Stimulated activated memory B cell treated with anti-CD40 and anti-IgM and Interleukin-4, amounts not matched to agents 10 μg/mL and 1 μg/mL and 100 μg/mL, for 72 hours (primary cell): ENCODE measurements around the gene SLC25A44.
"Not testable (repeated sequence)": the region's sequence is repeated elsewhere in the genome, so short reads cannot be mapped to it uniquely, and the experiment has no call there.

ENCODE experiments used
- ATAC-seq: fragments of 150-1000 bp; cut with Tn5 transposase; 2 replicates; pipeline ENCODE4 v1.10.0; 2021
- H3K27ac Mint-ChIP-seq: one replicate; pipeline ENCODE4 v1.8.0; 2022; ENCODE audit warnings: mild to moderate bottlenecking, mixed read lengths
- H3K27me3 Mint-ChIP-seq: one replicate; pipeline ENCODE4 v1.8.0; 2022; ENCODE audit warnings: mixed read lengths
- H3K36me3 Mint-ChIP-seq: one replicate; pipeline ENCODE4 v1.8.0; 2022; ENCODE audit warnings: mixed read lengths
- H3K4me1 Mint-ChIP-seq: one replicate; pipeline ENCODE4 v1.8.0; 2022; ENCODE audit warnings: mixed read lengths
- H3K4me3 Mint-ChIP-seq: one replicate; pipeline ENCODE4 v1.8.0; 2022; ENCODE audit warnings: mild to moderate bottlenecking, moderate library complexity, mixed read lengths
- H3K9me3 Mint-ChIP-seq: one replicate; pipeline ENCODE4 v1.8.0; 2022; ENCODE audit warnings: mixed read lengths

SLC25A44 gene

DNA sequence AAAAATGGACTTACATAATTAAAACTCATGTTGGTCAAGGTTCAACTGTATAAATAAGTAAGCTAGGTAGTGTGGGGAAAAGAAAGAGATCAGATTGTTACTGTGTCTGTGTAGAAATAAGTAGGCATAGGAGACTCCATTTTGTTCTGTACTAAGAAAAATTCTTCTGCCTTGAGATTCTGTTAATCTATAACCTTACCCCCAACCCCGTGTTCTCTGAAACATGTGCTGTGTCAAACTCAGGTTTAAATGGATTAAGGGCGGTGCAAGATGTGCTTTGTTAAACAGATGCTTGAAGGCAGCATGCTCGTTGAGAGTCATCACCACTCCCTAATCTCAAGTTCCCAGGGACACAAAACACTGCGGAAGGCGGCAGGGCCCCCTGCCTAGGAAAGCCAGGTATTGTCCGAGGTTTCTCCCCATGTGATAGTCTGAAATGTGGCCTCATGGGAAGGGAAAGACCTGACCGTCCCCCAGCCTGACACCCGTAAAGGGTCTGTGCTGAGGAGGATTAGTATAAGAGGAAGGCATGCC, 12.4 kb upstream of the SLC25A44 start:
- not testable (repeated sequence) for H3K4me1 Mint-ChIP-seq, H3K27ac Mint-ChIP-seq, ATAC-seq, H3K9me3 Mint-ChIP-seq, H3K4me3 Mint-ChIP-seq
- peaks cover 17% of the 10 kb centered on the region for H3K27me3 Mint-ChIP-seq
- peaks cover 14% of the 10 kb centered on the region for H3K36me3 Mint-ChIP-seq

DNA sequence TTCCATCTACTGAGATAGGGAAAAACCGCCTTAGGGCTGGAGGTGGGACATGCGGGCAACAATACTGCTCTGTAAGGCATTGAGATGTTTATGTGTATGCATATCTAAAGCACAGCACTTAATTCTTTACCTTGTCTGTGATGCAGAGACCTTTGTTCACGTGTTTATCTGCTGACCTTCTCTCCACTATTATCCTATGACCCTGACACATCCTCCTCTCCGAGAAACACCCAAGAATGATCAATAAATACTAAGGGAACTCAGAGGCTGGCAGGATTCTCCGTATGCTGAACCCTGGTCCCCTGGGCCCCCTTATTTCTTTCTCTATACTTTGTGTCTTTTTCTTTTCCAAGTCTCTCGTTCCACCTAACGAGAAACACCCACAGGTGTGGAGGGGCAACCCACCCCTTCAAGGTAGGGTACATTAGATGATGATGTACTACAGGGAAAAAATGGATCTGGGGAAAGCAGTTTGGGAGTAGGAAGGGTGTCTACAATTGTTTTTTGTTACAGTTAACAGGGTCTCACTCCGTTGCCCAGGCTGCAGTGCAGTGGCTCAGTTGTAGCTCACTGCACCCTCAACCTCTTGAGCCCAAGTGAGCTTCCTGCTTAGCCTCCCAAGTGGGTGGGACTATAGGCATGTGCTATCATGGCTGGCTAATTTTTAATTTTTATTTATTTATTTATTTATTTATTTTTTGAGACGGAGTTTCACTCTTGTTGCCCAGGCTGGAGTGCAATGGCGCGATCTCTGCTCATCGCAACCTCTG, 11.7 kb upstream of the SLC25A44 start:
- not testable (repeated sequence) for H3K27ac Mint-ChIP-seq, ATAC-seq, H3K4me1 Mint-ChIP-seq, H3K4me3 Mint-ChIP-seq, H3K9me3 Mint-ChIP-seq
- peaks cover 17% of the 10 kb centered on the region for H3K27me3 Mint-ChIP-seq
- H3K36me3 Mint-ChIP-seq: peaks cover 11% of the 10 kb centered on the region

DNA sequence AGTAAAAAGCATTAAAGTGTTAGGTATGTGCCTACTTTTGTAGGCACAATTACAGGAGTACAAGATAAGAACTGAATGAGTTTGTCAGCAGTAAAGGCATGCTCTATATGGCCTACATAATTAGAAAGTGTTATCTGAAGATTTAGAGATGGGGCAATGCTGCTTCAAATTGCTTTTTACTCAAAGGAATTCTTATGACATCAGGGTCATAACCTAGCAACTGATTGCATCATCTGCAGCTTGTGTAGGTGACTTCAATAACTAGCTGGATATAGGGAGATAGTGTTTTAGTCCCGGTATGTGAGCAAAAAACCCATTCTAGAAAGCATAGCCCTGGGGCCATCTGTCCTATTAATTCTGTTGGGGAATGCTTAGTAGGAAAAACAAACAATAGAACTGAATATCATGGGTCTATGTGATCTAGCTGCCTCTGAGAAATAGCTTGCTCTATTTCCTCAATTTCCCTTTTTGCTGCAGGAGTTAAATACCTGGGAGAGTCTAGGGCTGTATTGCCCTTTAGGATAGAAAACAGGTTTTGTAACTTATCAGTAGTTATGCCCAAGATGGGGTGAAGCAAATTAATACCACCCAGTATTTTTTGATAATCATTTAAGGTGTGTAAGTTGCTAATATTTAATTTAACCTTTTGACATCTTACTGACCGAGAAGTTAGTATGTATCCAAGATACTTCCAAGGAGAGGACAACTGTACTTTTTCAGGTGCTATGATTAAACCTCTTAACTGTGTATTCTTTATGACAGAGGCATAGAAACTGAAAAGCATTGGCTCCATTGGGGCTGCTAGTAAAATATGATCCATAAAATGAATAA, 7.3 kb upstream of the SLC25A44 start:
- not testable (repeated sequence) for H3K4me1 Mint-ChIP-seq, H3K4me3 Mint-ChIP-seq, ATAC-seq, H3K9me3 Mint-ChIP-seq, H3K36me3 Mint-ChIP-seq, H3K27ac Mint-ChIP-seq
- peaks cover 17% of the 10 kb centered on the region for H3K27me3 Mint-ChIP-seq

DNA sequence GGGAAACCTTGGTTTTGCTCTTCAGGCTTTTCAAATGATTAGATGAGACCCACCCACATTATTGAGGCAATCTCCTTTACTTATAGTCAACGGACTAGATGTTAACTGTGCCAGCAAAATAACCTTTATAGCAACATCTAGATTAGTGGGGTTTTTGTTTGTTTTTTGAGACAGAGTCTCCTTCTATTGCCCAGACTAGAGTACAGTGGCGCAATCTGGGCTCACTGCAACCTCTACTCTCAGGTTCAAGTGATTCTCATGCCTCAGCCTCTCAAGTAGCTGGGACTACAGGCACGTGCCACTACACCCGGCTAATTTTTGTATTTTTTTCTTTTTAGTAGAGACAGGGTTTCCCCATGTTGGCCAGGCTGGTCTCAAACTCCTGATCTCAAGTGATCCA, 3.6 kb upstream of the SLC25A44 start:
- H3K36me3 Mint-ChIP-seq, ATAC-seq, H3K9me3 Mint-ChIP-seq, H3K27me3 Mint-ChIP-seq, H3K27ac Mint-ChIP-seq, H3K4me3 Mint-ChIP-seq: not testable (repeated sequence)
- H3K4me1 Mint-ChIP-seq: peaks cover 20% of the 10 kb centered on the region

DNA sequence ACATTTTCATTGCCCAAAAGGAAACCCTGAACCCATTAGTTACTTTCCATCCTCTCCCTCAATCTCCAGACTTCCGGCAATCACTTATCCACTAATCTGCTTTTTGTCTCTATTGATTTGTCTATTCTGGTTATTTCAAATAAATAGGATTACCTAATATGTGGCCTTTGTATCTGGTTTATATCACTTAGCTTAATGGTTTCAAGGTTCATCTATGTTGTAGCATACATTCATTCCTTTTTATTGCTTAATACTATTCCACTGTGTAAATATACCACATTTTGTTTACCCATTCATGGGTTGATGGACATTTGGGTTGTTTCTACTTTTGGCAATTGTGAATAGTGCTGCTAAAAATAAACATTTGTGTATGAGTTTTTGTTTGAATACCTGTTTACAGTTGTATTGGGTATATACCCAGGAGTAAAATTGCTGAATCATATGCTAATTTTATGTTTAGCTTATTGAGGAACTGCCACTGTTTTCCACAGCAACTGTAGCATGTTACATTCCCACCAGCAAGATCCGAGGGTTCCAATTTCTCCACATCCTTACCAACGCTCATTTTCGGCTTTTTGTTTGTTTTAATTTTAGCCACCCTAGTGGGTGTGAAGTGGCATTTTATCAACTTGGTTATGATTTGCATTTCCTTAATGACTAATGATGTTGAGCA, 2.5 kb upstream of the SLC25A44 start:
- ATAC-seq: no peak
- Mint-ChIP-seq H3K27me3 (no peaks in the 10 kb centered on the region), H3K36me3 (peaks cover 13% of the 10 kb centered on the region), H3K9me3 (peaks cover 2% of the 10 kb centered on the region), H3K4me3 (no peak overlapping the region), H3K4me1 (peaks cover 28% of the 10 kb centered on the region), H3K27ac (no peak overlapping the region)

DNA sequence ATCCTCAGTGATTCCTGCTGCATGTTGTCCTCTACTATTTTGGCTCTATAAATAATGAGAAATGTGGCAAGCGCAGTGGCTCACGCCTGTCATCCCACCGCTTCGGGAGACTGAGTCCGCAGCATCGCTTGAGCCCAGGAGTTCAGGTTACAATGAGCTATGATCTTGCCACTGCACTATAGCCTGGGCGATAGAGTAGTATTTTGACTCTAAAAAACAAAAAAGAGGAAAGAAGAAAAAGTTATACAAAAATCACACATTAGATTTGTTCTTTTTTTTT, 756 bp upstream of the SLC25A44 start:
- Mint-ChIP-seq H3K27me3 (no peaks in the 10 kb centered on the region), H3K4me1 (peaks cover 36% of the 10 kb centered on the region), H3K36me3 (peaks cover 13% of the 10 kb centered on the region), H3K9me3 (peaks cover 2% of the 10 kb centered on the region), H3K4me3 (peak overlapping the region; percentile 85), H3K27ac (peak overlapping the region; percentile 84)
- no peak for ATAC-seq

DNA sequence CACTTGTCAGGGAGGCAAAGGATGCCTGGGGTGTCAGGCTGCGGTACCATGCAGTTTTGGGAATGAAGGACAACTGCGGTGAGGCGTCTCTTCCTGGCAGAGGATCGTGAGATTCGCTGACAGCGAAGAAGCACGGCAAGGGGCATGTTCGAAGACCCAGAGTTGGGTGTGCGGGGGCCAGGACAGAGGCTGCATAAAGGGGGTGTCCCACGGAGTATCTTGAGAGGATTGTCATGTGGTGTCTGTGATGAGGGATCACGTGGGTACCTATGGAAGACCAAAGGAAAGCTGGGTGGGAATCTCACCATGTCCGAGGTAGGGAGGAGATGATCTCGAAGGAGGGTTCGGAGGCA, 372 bp downstream of the SLC25A44 start:
- Mint-ChIP-seq H3K27ac (peak overlapping the region; percentile 84), H3K9me3 (peaks cover 2% of the 10 kb centered on the region), H3K4me3 (peak overlapping the region; percentile 85), H3K27me3 (no peaks in the 10 kb centered on the region), H3K4me1 (peaks cover 47% of the 10 kb centered on the region), H3K36me3 (peaks cover 16% of the 10 kb centered on the region)
- no peak for ATAC-seq

DNA sequence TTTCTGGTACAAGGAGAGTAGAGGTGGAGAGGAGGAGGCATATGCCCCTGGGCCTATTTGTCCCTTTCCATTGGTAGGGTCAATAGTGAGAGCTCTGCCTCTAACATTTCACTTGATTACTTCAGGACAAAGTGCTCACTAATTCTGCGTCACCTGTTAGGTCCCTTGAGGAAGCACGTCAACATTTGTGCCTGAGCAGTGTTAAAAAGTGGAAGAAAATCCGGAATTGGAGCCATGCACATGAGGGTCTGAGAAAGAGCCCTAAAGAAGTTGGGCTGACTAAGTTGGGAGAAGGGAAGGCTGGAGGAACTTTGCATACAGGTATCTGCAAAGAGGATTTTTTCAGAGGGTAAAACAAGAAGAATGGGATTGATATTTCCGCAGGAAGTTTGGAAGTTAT, 1.9 kb downstream of the SLC25A44 start:
- no peak overlapping the region for H3K4me3 Mint-ChIP-seq

DNA sequence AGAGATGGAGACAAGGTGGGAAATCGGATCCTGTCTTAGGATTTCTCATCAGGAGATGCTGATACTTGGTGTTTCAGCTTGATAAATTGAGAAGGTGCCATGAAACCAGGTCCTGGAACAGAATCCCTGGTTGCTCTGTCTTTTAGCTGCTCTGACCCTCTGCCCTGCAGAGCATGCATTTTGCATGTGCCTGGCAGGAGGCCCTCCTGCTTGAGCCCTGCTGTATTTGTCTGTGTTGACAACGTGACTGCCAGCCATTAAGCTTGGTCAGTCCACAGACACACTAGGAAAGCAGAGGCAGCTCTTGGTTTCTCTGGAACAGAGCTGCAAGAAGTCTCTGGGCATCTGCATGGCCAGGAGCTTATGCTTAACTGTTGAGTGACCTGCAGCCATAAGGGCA, 2.5 kb downstream of the SLC25A44 start:
- Mint-ChIP-seq H3K27me3 (no peaks in the 10 kb centered on the region), H3K4me1 (peaks cover 62% of the 10 kb centered on the region), H3K27ac (no peak overlapping the region), H3K9me3 (no peaks in the 10 kb centered on the region), H3K4me3 (no peak overlapping the region), H3K36me3 (peaks cover 30% of the 10 kb centered on the region)
- no peak for ATAC-seq

More for the DNA sequence above, 1.9 kb downstream of the SLC25A44 start:
- H3K4me1 Mint-ChIP-seq: peaks cover 62% of the 10 kb centered on the region
- H3K36me3 Mint-ChIP-seq: peaks cover 30% of the 10 kb centered on the region
- H3K27ac Mint-ChIP-seq: no peak overlapping the region
- ATAC-seq: no peak
- H3K27me3 Mint-ChIP-seq: no peaks in the 10 kb centered on the region
- no peaks in the 10 kb centered on the region for H3K9me3 Mint-ChIP-seq

DNA sequence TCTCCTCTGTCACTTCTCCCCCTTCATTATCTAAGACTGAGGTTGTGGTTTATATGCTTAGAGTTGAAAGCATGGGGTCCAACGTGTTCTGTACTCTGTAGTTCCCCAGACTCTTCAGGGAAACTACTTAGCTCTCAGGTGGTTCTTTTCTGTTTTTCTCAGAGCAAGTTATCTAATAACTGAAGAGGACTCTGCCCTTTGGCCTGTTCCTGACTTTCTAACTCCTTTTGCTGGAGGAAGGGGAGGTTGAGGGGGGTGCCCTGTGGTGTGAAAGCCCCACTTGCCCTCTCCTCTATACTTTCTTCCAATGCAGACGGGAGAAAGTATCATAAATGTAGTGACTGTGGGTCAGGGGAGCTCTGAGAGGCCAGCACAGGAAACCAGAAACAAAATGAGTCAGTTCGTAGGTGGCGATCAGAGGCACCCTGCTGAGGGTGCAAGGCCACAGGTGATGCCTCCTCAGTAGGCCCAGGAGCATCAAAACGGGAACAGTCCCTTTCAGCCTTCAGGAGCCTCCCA, 5.0 kb downstream of the SLC25A44 start:
- no peaks in the 10 kb centered on the region for H3K9me3 Mint-ChIP-seq
- ATAC-seq: peak; percentile 79
- peak overlapping the region; percentile 27 for H3K4me3 Mint-ChIP-seq
- H3K4me1 Mint-ChIP-seq: peaks cover 49% of the 10 kb centered on the region
- H3K27ac Mint-ChIP-seq: peak overlapping the region; percentile 62
- H3K27me3 Mint-ChIP-seq: no peaks in the 10 kb centered on the region
- peaks cover 27% of the 10 kb centered on the region for H3K36me3 Mint-ChIP-seq

DNA sequence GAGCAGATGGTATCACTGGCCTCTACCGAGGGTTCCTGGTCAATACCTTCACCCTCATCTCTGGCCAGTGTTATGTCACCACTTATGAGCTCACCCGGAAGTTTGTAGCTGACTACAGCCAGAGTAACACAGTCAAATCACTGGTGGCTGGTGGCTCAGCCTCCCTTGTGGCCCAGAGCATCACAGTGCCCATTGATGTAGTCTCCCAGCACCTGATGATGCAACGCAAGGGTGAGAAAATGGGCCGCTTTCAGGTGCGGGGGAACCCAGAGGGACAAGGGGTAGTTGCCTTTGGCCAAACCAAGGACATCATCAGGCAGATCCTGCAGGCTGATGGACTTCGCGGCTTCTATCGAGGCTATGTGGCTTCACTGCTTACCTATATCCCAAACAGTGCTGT, 6.1 kb downstream of the SLC25A44 start:
- H3K36me3 Mint-ChIP-seq: peaks cover 23% of the 10 kb centered on the region

DNA sequence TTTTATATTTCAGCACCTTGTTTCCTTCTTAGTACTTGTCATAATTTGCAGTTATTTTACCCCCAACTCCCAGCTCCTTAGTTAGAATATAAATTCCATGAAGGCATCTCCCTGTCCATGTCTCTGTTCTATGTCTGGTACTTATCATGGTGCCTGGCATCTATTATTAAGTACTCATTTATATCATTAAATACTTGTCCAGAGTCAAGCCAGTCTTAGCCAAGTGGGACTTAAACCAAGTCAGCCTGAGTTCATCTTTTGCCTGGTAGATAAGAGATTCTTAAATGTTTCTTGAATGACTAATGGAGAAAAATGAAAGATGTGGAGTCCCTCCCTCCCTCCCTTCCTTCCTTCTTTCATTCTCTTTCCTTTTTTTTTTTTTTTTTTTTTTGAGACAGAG, 9.4 kb downstream of the SLC25A44 start:
- ATAC-seq: no peak
- H3K27ac Mint-ChIP-seq: no peak overlapping the region
- H3K36me3 Mint-ChIP-seq: peaks cover 31% of the 10 kb centered on the region
- no peak overlapping the region for H3K4me3 Mint-ChIP-seq
- no peaks in the 10 kb centered on the region for H3K9me3 Mint-ChIP-seq
- H3K4me1 Mint-ChIP-seq: peaks cover 24% of the 10 kb centered on the region
- no peaks in the 10 kb centered on the region for H3K27me3 Mint-ChIP-seq

More for the DNA sequence above, 6.1 kb downstream of the SLC25A44 start:
- H3K27ac Mint-ChIP-seq: no peak overlapping the region
- no peak for ATAC-seq
- H3K4me3 Mint-ChIP-seq: no peak overlapping the region
- H3K27me3 Mint-ChIP-seq: no peaks in the 10 kb centered on the region
- H3K4me1 Mint-ChIP-seq: peaks cover 41% of the 10 kb centered on the region
- H3K9me3 Mint-ChIP-seq: no peaks in the 10 kb centered on the region

DNA sequence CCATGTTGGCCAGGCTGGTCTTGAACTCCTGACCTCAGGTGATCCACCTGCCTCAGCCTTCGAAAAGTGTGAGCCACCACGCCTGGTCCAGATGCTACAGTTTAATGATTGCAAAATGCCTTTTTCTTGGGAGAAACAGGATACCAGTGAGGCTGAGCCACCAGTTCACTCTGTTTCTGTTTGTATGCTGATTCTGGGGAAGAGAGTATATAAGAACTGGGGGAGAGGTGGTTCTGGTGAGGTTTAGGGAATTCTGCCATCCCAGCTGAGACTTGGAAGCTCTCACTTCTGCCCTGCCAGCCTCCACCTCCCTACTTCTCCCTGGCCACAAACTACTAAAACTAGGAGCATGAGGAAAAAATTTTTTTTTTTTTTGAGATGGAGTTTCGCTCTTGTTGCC, 10.8 kb downstream of the SLC25A44 start:
- Mint-ChIP-seq H3K27me3 (no peaks in the 10 kb centered on the region), H3K4me1 (peaks cover 10% of the 10 kb centered on the region), H3K4me3 (no peak overlapping the region), H3K27ac (no peak overlapping the region), H3K36me3 (peaks cover 36% of the 10 kb centered on the region), H3K9me3 (no peaks in the 10 kb centered on the region)
- no peak for ATAC-seq

DNA sequence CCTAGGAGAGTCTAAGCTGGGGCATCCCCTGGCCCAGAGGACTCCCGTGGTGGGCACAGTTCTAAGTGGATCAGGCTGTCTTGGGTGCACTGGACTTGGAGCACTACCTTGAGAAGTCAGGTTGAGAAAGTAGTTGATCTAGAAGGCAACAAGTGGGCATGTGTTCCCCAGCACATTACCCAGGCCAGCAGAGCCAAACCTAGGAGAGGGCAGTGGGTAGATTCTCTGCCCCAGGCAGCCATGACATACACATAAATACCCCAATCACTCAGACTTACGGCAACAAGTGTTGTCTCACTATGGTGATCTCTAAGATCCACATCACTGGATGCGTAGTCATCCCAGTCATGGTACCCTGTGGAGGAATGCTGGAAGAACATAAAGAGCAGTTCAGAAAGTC, 17.3 kb downstream of the SLC25A44 start:
- H3K4me3 Mint-ChIP-seq: no peak overlapping the region
- peaks cover 23% of the 10 kb centered on the region for H3K4me1 Mint-ChIP-seq
- ATAC-seq: no peak
- no peaks in the 10 kb centered on the region for H3K9me3 Mint-ChIP-seq
- H3K27me3 Mint-ChIP-seq: no peaks in the 10 kb centered on the region
- H3K36me3 Mint-ChIP-seq: peaks cover 34% of the 10 kb centered on the region
- H3K27ac Mint-ChIP-seq: no peak overlapping the region

DNA sequence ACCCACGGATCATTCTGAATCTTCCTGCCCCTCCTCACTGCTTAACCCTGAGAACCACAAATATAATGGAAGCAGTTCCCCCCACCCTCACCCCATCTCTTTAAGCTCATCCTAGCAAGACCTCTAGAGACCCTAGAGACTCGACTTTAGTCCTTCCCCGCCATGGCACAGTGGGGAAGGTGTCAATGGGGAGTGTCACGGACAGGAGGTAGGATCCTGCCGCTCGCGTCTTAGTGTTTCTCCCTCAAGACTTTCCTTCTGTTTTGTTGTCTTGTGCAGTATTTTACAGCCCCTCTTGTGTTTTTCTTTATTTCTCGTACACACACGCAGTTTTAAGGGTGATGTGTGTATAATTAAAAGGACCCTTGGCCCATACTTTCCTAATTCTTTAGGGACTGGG, 18.2 kb downstream of the SLC25A44 start:
- Mint-ChIP-seq H3K9me3 (no peaks in the 10 kb centered on the region), H3K4me3 (peak overlapping the region; percentile 97), H3K4me1 (peaks cover 23% of the 10 kb centered on the region), H3K27me3 (no peaks in the 10 kb centered on the region), H3K27ac (peak overlapping the region; percentile 99), H3K36me3 (peaks cover 34% of the 10 kb centered on the region)
- no peak for ATAC-seq
